ENCODE results near the gene NIPA2.

Gene NIPA2

GRCh38 chr15:22907161-22907950 is 68.9 kb downstream of the NIPA2 start:
- Mint-ChIP-seq H3K36me3 (ENCODE audit: low read depth) (peaks cover 100% of the 10 kb centered on the region), H3K27ac (no peak overlapping the region), H3K4me3 (no peak overlapping the region), H3K27me3 (no peaks in the 10 kb centered on the region), H3K4me1 (ENCODE audit: low read depth) (no peaks in the 10 kb centered on the region), H3K9me3 (no peaks in the 10 kb centered on the region)
- intact Hi-C loops (cut with micrococcal nuclease) = loop anchor here (5.0 kb wide), 1 partner anchor 45 kb away; no protein-coding TSS in a partner anchor

GRCh38 chr15:22908830-22909229 is 70.4 kb downstream of the NIPA2 start:
- Mint-ChIP-seq H3K9me3 (no peaks in the 10 kb centered on the region), H3K36me3 (ENCODE audit: low read depth) (peaks cover 100% of the 10 kb centered on the region), H3K4me3 (no peak overlapping the region), H3K4me1 (ENCODE audit: low read depth) (no peaks in the 10 kb centered on the region), H3K27ac (no peak overlapping the region), H3K27me3 (no peaks in the 10 kb centered on the region)
- intact Hi-C loops (cut with micrococcal nuclease) = loop anchor here (5.0 kb wide), 1 partner anchor 47 kb away; no protein-coding TSS in a partner anchor

GRCh38 chr15:22911306-22911705 is 72.8 kb downstream of the NIPA2 start:
- H3K4me1 Mint-ChIP-seq (ENCODE audit: low read depth) = no peaks in the 10 kb centered on the region
- peaks cover 100% of the 10 kb centered on the region for H3K36me3 Mint-ChIP-seq (ENCODE audit: low read depth)
- no peak overlapping the region for H3K27ac Mint-ChIP-seq
- no peaks in the 10 kb centered on the region for H3K27me3 Mint-ChIP-seq
- no peaks in the 10 kb centered on the region for H3K9me3 Mint-ChIP-seq
- intact Hi-C loops (cut with micrococcal nuclease) = no loop called here
- H3K4me3 Mint-ChIP-seq = no peak overlapping the region

- H3K9me3 Mint-ChIP-seq = no peaks in the 10 kb centered on the region
- intact Hi-C loops (cut with micrococcal nuclease) = no loop called here
- peaks cover 100% of the 10 kb centered on the region for H3K36me3 Mint-ChIP-seq (ENCODE audit: low read depth)
- H3K4me1 Mint-ChIP-seq (ENCODE audit: low read depth) = no peaks in the 10 kb centered on the region
- no peak overlapping the region for H3K27ac Mint-ChIP-seq
- H3K27me3 Mint-ChIP-seq = no peaks in the 10 kb centered on the region
- no peak overlapping the region for H3K4me3 Mint-ChIP-seq
These were observed 73.8 kb downstream of the NIPA2 start for GRCh38 chr15:22912256-22912655.

GRCh38 chr15:22913646-22914380 is 75.3 kb downstream of the NIPA2 start:
- Mint-ChIP-seq H3K4me3 (no peak overlapping the region), H3K4me1 (ENCODE audit: low read depth) (no peaks in the 10 kb centered on the region), H3K36me3 (ENCODE audit: low read depth) (peaks cover 100% of the 10 kb centered on the region), H3K27ac (no peak overlapping the region), H3K9me3 (no peaks in the 10 kb centered on the region), H3K27me3 (no peaks in the 10 kb centered on the region)
- intact Hi-C loops (cut with micrococcal nuclease) = no loop called here

GRCh38 chr15:22915866-22916515 is 77.5 kb downstream of the NIPA2 start:
- no peak overlapping the region for H3K27ac Mint-ChIP-seq
- H3K9me3 Mint-ChIP-seq = no peaks in the 10 kb centered on the region
- no peak overlapping the region for H3K4me3 Mint-ChIP-seq
- no peaks in the 10 kb centered on the region for H3K4me1 Mint-ChIP-seq (ENCODE audit: low read depth)
- peaks cover 100% of the 10 kb centered on the region for H3K36me3 Mint-ChIP-seq (ENCODE audit: low read depth)
- no peaks in the 10 kb centered on the region for H3K27me3 Mint-ChIP-seq
- intact Hi-C loops (cut with micrococcal nuclease) = no loop called here

- Mint-ChIP-seq H3K36me3 (ENCODE audit: low read depth) (peaks cover 100% of the 10 kb centered on the region), H3K9me3 (no peaks in the 10 kb centered on the region), H3K27ac (no peak overlapping the region), H3K27me3 (no peaks in the 10 kb centered on the region), H3K4me3 (no peak overlapping the region), H3K4me1 (ENCODE audit: low read depth) (no peaks in the 10 kb centered on the region)
- intact Hi-C loops (cut with micrococcal nuclease) = no loop called here
These were observed 78.3 kb downstream of the NIPA2 start for GRCh38 chr15:22916606-22917350.

- Mint-ChIP-seq H3K9me3 (no peaks in the 10 kb centered on the region), H3K4me1 (ENCODE audit: low read depth) (no peaks in the 10 kb centered on the region), H3K36me3 (ENCODE audit: low read depth) (peaks cover 100% of the 10 kb centered on the region), H3K27me3 (no peaks in the 10 kb centered on the region), H3K4me3 (no peak overlapping the region), H3K27ac (no peak overlapping the region)
- intact Hi-C loops (cut with micrococcal nuclease) = no loop called here
These were observed 79.1 kb downstream of the NIPA2 start for GRCh38 chr15:22917556-22917955.
